SK-N-MC (cell line): Measurements from ENCODE around the gene TDRKH.

Experiments used
- DNase-seq: peaks from one replicate; pipeline ENCODE4 v3.0.0-alpha.2; 2011; ENCODE audit warnings: low read depth, low spot score
- H3K27ac ChIP-seq: fragments of 200-600 bp; sonication (generic); 2 replicates; pipeline ENCODE4 v1.5.1; 2016; ENCODE audit warnings: mixed run types
- H3K36me3 ChIP-seq: fragments of 200-600 bp; sonication (generic); 2 replicates; pipeline ENCODE4 v1.6.1; 2017; ENCODE audit warnings: antibody characterized with exemption, low read length, mixed read lengths; ENCODE audit not compliant: insufficient read depth
- H3K4me3 ChIP-seq: fragments of 200-600 bp; sonication (generic); 2 replicates; pipeline ENCODE4 v1.5.1; 2016
- H3K9ac ChIP-seq: fragments of 200-600 bp; sonication (generic); 2 replicates; pipeline ENCODE4 v1.8.0; 2017; ENCODE audit warnings: mixed run types, mixed read lengths; ENCODE audit not compliant: insufficient read length
- H3K9me3 ChIP-seq: fragments of 200-600 bp; sonication (generic); 2 replicates; pipeline ENCODE4 v1.6.1; 2017; ENCODE audit warnings: low read depth, mild to moderate bottlenecking, antibody characterized with exemption, low read length, moderate library complexity, mixed read lengths
- EZH2 ChIP-seq: fragments of 200-600 bp; sonication (generic); IDR thresholded peaks from one replicate; pipeline ENCODE4 v1.6.1; 2017; ENCODE audit warnings: antibody characterized with exemption
- FOXP2 ChIP-seq: optimal IDR thresholded peaks from 2 replicates; pipeline ENCODE3; 2011; ENCODE audit warnings: mild to moderate bottlenecking, moderate library complexity; ENCODE audit not compliant: insufficient read depth; ENCODE audit errors: extremely low read length, control extremely low read depth
- POLR2AphosphoS5 ChIP-seq: IDR thresholded peaks from 2 replicates; pipeline ENCODE4 v1.6.1; 2012; ENCODE audit warnings: mild to moderate bottlenecking, low read depth, low read length, borderline replicate concordance

The TDRKH gene

GRCh38 chr1:151833172-151833900 is 43.0 kb upstream of the TDRKH start:
- Histone ChIP-seq H3K9ac (no peak overlapping the region), H3K27ac (no peak overlapping the region), H3K36me3 (no peaks in the 10 kb centered on the region), H3K4me3 (no peak overlapping the region), H3K9me3 (no peaks in the 10 kb centered on the region)
- TF ChIP-seq EZH2 (no peak), FOXP2 (no peak), POLR2AphosphoS5 (no peak)
- DNase-seq: no peak

- Histone ChIP-seq H3K36me3 (no peaks in the 10 kb centered on the region), H3K9ac (no peak overlapping the region), H3K4me3 (no peak overlapping the region), H3K9me3 (no peaks in the 10 kb centered on the region), H3K27ac (no peak overlapping the region)
- no peak for TF ChIP-seq POLR2AphosphoS5
- TF ChIP-seq FOXP2: no peak
- TF ChIP-seq EZH2: no peak
- DNase-seq: no peak
These were observed 42.1 kb upstream of the TDRKH start for GRCh38 chr1:151832318-151832980.

GRCh38 chr1:151831605-151832004 is 41.3 kb upstream of the TDRKH start, which contains the start of gene RORC:
Gene RORC, minus strand, starts transcription at chr1:151831802. Its CDS starts 38 bp downstream, at chr1:151831764.
- Histone ChIP-seq H3K9ac (no peak within 1 kb of the TSS), H3K36me3 (no peaks in the 10 kb centered on the region), H3K9me3 (no peaks in the 10 kb centered on the region), H3K27ac (no peak within 1 kb of the TSS), H3K4me3 (no peak within 1 kb of the TSS)
- TF ChIP-seq FOXP2 (no peak), POLR2AphosphoS5 (no peak), EZH2 (no peak)
- no peak for DNase-seq

- Histone ChIP-seq H3K9me3 (no peaks in the 10 kb centered on the region), H3K36me3 (no peaks in the 10 kb centered on the region), H3K4me3 (no peak overlapping the region), H3K27ac (no peak overlapping the region), H3K9ac (no peak overlapping the region)
- TF ChIP-seq FOXP2: no peak
- TF ChIP-seq POLR2AphosphoS5: no peak
- no peak for TF ChIP-seq EZH2
- no peak for DNase-seq
These were observed 40.9 kb upstream of the TDRKH start for GRCh38 chr1:151831256-151831591.

- TF ChIP-seq POLR2AphosphoS5: no peak
- no peak for TF ChIP-seq FOXP2
- no peak for TF ChIP-seq EZH2
- DNase-seq: no peak
- Histone ChIP-seq H3K27ac (no peak overlapping the region), H3K9me3 (no peaks in the 10 kb centered on the region), H3K4me3 (no peak overlapping the region), H3K36me3 (no peaks in the 10 kb centered on the region), H3K9ac (no peak overlapping the region)
These were observed 39.8 kb upstream of the TDRKH start for GRCh38 chr1:151830055-151830454.

GRCh38 chr1:151829352-151830046 is 39.2 kb upstream of the TDRKH start:
- peak overlapping the region; percentile 9; the same call in 1 of the 2 replicates for H3K4me3 ChIP-seq
- H3K9ac ChIP-seq: no peak overlapping the region
- no peaks in the 10 kb centered on the region for H3K9me3 ChIP-seq
- H3K36me3 ChIP-seq: no peaks in the 10 kb centered on the region
- no peak for TF ChIP-seq POLR2AphosphoS5
- no peak for TF ChIP-seq FOXP2
- no peak for TF ChIP-seq EZH2
- H3K27ac ChIP-seq: no peak overlapping the region
- no peak for DNase-seq

GRCh38 chr1:151828921-151829320 is 38.6 kb upstream of the TDRKH start:
- TF ChIP-seq EZH2 (no peak), POLR2AphosphoS5 (no peak), FOXP2 (no peak)
- Histone ChIP-seq H3K9ac (no peak overlapping the region), H3K27ac (no peak overlapping the region), H3K9me3 (no peaks in the 10 kb centered on the region), H3K4me3 (peak overlapping the region; percentile 9; the same call in 1 of the 2 replicates), H3K36me3 (no peaks in the 10 kb centered on the region)
- DNase-seq: peak; percentile 12

- no peak for TF ChIP-seq FOXP2
- no peak for TF ChIP-seq EZH2
- TF ChIP-seq POLR2AphosphoS5: no peak
- no peak overlapping the region for H3K4me3 ChIP-seq
- no peak for DNase-seq
These were observed 37.6 kb upstream of the TDRKH start for GRCh38 chr1:151827853-151828252.

More at GRCh38 chr1:151827853-151828252, 37.6 kb upstream of the TDRKH start:
- no peaks in the 10 kb centered on the region for H3K36me3 ChIP-seq
- H3K27ac ChIP-seq: no peak overlapping the region
- no peaks in the 10 kb centered on the region for H3K9me3 ChIP-seq
- no peak overlapping the region for H3K9ac ChIP-seq
